ENCODE results near the gene EIF3M. TPM values are rescaled to one million over a fixed set of nuclear protein-coding genes. Genes with fewer than 3 reads are reported as not detected.

The EIF3M gene
- total and polyA plus RNA-seq, 2 of the 8 experiments (the other 6 are each of a cell fraction or from before 2014, with no cell fraction given) = 302 to 444 TPM

DNA sequence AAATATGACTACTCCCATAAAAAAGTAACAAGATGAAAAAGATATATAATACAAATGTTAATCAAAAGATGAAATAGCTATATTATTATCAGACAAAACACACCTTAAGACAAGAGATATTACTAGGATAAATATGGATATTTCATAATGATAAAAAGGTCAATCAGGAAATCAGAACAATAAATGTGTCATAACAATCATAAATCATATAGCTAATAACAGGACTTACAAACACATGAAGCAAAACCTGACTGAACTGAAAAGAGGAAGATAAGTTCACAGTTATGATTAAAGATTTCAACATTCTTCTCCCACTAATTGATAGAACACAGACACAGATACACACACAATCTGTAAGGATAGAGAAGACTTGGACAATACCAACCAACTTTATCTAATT lies 47.2 kb downstream of the EIF3M start (continued):
- TF ChIP-seq, protein P1, sequence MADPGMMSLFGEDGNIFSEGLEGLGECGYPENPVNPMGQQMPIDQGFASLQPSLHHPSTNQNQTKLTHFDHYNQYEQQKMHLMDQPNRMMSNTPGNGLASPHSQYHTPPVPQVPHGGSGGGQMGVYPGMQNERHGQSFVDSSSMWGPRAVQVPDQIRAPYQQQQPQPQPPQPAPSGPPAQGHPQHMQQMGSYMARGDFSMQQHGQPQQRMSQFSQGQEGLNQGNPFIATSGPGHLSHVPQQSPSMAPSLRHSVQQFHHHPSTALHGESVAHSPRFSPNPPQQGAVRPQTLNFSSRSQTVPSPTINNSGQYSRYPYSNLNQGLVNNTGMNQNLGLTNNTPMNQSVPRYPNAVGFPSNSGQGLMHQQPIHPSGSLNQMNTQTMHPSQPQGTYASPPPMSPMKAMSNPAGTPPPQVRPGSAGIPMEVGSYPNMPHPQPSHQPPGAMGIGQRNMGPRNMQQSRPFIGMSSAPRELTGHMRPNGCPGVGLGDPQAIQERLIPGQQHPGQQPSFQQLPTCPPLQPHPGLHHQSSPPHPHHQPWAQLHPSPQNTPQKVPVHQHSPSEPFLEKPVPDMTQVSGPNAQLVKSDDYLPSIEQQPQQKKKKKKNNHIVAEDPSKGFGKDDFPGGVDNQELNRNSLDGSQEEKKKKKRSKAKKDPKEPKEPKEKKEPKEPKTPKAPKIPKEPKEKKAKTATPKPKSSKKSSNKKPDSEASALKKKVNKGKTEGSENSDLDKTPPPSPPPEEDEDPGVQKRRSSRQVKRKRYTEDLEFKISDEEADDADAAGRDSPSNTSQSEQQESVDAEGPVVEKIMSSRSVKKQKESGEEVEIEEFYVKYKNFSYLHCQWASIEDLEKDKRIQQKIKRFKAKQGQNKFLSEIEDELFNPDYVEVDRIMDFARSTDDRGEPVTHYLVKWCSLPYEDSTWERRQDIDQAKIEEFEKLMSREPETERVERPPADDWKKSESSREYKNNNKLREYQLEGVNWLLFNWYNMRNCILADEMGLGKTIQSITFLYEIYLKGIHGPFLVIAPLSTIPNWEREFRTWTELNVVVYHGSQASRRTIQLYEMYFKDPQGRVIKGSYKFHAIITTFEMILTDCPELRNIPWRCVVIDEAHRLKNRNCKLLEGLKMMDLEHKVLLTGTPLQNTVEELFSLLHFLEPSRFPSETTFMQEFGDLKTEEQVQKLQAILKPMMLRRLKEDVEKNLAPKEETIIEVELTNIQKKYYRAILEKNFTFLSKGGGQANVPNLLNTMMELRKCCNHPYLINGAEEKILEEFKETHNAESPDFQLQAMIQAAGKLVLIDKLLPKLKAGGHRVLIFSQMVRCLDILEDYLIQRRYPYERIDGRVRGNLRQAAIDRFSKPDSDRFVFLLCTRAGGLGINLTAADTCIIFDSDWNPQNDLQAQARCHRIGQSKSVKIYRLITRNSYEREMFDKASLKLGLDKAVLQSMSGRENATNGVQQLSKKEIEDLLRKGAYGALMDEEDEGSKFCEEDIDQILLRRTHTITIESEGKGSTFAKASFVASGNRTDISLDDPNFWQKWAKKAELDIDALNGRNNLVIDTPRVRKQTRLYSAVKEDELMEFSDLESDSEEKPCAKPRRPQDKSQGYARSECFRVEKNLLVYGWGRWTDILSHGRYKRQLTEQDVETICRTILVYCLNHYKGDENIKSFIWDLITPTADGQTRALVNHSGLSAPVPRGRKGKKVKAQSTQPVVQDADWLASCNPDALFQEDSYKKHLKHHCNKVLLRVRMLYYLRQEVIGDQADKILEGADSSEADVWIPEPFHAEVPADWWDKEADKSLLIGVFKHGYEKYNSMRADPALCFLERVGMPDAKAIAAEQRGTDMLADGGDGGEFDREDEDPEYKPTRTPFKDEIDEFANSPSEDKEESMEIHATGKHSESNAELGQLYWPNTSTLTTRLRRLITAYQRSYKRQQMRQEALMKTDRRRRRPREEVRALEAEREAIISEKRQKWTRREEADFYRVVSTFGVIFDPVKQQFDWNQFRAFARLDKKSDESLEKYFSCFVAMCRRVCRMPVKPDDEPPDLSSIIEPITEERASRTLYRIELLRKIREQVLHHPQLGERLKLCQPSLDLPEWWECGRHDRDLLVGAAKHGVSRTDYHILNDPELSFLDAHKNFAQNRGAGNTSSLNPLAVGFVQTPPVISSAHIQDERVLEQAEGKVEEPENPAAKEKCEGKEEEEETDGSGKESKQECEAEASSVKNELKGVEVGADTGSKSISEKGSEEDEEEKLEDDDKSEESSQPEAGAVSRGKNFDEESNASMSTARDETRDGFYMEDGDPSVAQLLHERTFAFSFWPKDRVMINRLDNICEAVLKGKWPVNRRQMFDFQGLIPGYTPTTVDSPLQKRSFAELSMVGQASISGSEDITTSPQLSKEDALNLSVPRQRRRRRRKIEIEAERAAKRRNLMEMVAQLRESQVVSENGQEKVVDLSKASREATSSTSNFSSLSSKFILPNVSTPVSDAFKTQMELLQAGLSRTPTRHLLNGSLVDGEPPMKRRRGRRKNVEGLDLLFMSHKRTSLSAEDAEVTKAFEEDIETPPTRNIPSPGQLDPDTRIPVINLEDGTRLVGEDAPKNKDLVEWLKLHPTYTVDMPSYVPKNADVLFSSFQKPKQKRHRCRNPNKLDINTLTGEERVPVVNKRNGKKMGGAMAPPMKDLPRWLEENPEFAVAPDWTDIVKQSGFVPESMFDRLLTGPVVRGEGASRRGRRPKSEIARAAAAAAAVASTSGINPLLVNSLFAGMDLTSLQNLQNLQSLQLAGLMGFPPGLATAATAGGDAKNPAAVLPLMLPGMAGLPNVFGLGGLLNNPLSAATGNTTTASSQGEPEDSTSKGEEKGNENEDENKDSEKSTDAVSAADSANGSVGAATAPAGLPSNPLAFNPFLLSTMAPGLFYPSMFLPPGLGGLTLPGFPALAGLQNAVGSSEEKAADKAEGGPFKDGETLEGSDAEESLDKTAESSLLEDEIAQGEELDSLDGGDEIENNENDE (IDR thresholded peaks at IDR 0.05; ENCODE audit: insufficient replicate concordance, low read length) = no peak
- TF ChIP-seq PHF8 (conservative IDR thresholded peaks at IDR 0.05; ENCODE audit: low read depth, low read length) (no peak), GTF2F1 (IDR thresholded peaks at IDR 0.05; ENCODE audit: borderline replicate concordance, low read depth, low read length) (no peak), FOSL1 (IDR thresholded peaks at IDR 0.05; ENCODE audit: insufficient read depth, low read depth, low read length) (no peak), SP2 (IDR thresholded peaks at IDR 0.05; ENCODE audit: low read length) (no peak), KDM1A (IDR thresholded peaks at IDR 0.05; ENCODE audit: borderline replicate concordance, low read length) (no peak), JUN (IDR thresholded peaks at IDR 0.05; ENCODE audit: low read depth, low read length) (no peak)

Data from H1 (cell line).